ENCODE results near the gene SEC14L5. TPM values are rescaled to one million over a fixed set of nuclear protein-coding genes. Genes with fewer than 3 reads are reported as not detected.

Gene SEC14L5
- total RNA-seq, 1 donor from 2014 or later: under 0.01 TPM

DNA sequence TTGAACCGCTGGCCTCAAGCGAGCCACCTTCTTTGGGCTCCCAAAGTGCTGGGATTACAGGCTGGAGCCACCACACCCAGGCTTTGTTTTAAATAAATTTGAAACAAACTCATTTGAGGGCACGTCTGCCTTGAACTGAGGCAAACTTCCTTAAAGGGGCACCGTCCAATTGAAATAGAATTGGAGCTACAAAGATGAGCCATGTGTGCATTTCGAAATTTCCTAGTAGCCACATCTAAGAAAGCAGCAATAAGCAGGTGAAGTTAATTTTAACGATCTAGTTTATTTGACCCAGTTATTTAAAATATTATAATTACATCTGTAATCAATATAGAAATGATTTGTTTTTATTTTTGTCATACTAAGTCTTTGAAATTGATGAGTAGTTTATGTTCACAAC lies 108.4 kb downstream of the SEC14L5 start:
- no peak for DNase-seq (ENCODE audit: low read depth in 2 of 2)

Other genes starting within 250 kb of the SEC14L5 start
- gene ANKS3, start 224.1 kb upstream of the SEC14L5 start, total RNA-seq: 9.0 and 15.0 TPM in 2 replicates
- gene DNAAF8, start 223.8 kb upstream of the SEC14L5 start, total RNA-seq: 0.13 TPM in 2 replicates
- gene ZNF500, start 191.2 kb upstream of the SEC14L5 start, total RNA-seq: 4.4 and 5.8 TPM in 2 replicates
- not detected in 2 replicates for gene SEPTIN12, start 170.0 kb upstream of the SEC14L5 start, total RNA-seq
- gene SMIM22, start 163.0 kb upstream of the SEC14L5 start, total RNA-seq: not detected in 2 replicates
- 27.4 and 30.8 TPM in 2 replicates for gene ROGDI, start 155.7 kb upstream of the SEC14L5 start, total RNA-seq
- gene GLYR1, start 111.0 kb upstream of the SEC14L5 start, total RNA-seq: 45.7 and 57.4 TPM in 2 replicates
- gene UBN1, start 110.8 kb upstream of the SEC14L5 start, total RNA-seq: 14.6 and 27.1 TPM in 2 replicates
- gene PPL, start 21.2 kb upstream of the SEC14L5 start, total RNA-seq: 3.2 and 4.7 TPM in 2 replicates
- gene NAGPA, start 75.6 kb downstream of the SEC14L5 start, total RNA-seq: 12.1 and 18.0 TPM in 2 replicates
- gene C16orf89, start 107.6 kb downstream of the SEC14L5 start, total RNA-seq: not detected in 2 replicates
- gene ALG1, start 113.5 kb downstream of the SEC14L5 start, total RNA-seq: 24.8 and 30.1 TPM in 2 replicates
- gene EEF2KMT, start 139.5 kb downstream of the SEC14L5 start, total RNA-seq: 6.4 and 11.0 TPM in 2 replicates